ENCODE data around the gene KIF18B. TPM values are rescaled to one million over a fixed set of nuclear protein-coding genes. Genes with fewer than 3 reads are reported as not detected.
A peak's percentile ranks its signal among the peaks of the same experiment; 100 is the strongest.

KIF18B gene
- total RNA-seq, 2 experiments from 2014 or later, result 0.05 to 0.08 TPM

DNA sequence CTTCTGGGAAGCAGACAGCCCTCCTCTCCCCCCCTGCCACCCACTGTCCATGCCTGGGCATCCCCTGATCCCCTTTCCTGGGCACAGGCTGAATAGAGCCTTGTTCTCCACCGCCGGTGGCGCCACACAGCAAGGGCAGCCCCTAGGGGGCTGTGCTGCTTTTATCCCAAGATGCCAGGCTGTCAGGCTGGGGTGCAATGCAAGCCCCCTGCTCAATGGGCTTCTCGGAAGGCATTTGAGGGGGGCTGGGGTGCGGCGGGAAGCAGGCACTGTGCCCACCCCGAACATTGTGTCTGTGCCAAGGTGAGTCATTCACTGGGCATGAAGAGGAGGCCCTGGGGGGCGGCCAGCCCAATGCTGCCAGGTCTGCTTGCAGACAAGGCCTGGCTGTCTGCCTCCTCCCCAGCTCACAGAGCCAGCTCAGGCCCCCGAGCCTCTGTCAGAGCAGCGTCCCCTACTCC is 30.8 kb downstream of the KIF18B start:
- H3K27me3 ChIP-seq (ENCODE audit: control insufficient read depth in 1 of 2, insufficient read depth in 2 of 2, low read length in 2 of 2), result peaks cover 10 to 18% of the 10 kb centered on the region in 2 experiments
- peaks cover 3% of the 10 kb centered on the region for H3K4me1 ChIP-seq (ENCODE audit: insufficient read depth, low read length)
- Mint-ChIP-seq H3K4me1 (ENCODE audit: low read depth) (no peaks in the 10 kb centered on the region), H3K27ac (no peak overlapping the region), H3K9me3 (no peaks in the 10 kb centered on the region), H3K27me3 (peaks cover 39% of the 10 kb centered on the region), H3K4me3 (no peak overlapping the region), H3K36me3 (ENCODE audit: low read depth) (no peaks in the 10 kb centered on the region)
- ChIA-PET POLR2A (no interaction called here), CTCF (interaction anchor here (0.7 kb wide), 1 partner anchor 18 kb away, joined by 3 read pairs; no protein-coding TSS in a partner anchor)
- no peaks in the 10 kb centered on the region for H3K9me3 ChIP-seq (ENCODE audit: control insufficient read depth in 1 of 2, insufficient read depth in 1 of 2, low read length in 2 of 2)
- DNase-seq (no peak), ATAC-seq (ENCODE audit: poor library complexity) (no peak)
- H3K27ac ChIP-seq (ENCODE audit: low read depth in 1 of 2, low read length in 2 of 2), result no peak overlapping the region
- TF ChIP-seq, protein P1, sequence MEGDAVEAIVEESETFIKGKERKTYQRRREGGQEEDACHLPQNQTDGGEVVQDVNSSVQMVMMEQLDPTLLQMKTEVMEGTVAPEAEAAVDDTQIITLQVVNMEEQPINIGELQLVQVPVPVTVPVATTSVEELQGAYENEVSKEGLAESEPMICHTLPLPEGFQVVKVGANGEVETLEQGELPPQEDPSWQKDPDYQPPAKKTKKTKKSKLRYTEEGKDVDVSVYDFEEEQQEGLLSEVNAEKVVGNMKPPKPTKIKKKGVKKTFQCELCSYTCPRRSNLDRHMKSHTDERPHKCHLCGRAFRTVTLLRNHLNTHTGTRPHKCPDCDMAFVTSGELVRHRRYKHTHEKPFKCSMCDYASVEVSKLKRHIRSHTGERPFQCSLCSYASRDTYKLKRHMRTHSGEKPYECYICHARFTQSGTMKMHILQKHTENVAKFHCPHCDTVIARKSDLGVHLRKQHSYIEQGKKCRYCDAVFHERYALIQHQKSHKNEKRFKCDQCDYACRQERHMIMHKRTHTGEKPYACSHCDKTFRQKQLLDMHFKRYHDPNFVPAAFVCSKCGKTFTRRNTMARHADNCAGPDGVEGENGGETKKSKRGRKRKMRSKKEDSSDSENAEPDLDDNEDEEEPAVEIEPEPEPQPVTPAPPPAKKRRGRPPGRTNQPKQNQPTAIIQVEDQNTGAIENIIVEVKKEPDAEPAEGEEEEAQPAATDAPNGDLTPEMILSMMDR (IDR thresholded peaks at IDR 0.05), result no peak
- no peak overlapping the region for H3K4me3 ChIP-seq (ENCODE audit: low read length)
- no peaks in the 10 kb centered on the region for H3K36me3 ChIP-seq (ENCODE audit: insufficient read depth, low read length)
- intact Hi-C loops (cut with DNase I, micrococcal nuclease), result loop anchor here in 1 of 2 experiments (10.0 kb wide), 1 partner anchor 278 kb away; no protein-coding TSS in a partner anchor

DNA sequence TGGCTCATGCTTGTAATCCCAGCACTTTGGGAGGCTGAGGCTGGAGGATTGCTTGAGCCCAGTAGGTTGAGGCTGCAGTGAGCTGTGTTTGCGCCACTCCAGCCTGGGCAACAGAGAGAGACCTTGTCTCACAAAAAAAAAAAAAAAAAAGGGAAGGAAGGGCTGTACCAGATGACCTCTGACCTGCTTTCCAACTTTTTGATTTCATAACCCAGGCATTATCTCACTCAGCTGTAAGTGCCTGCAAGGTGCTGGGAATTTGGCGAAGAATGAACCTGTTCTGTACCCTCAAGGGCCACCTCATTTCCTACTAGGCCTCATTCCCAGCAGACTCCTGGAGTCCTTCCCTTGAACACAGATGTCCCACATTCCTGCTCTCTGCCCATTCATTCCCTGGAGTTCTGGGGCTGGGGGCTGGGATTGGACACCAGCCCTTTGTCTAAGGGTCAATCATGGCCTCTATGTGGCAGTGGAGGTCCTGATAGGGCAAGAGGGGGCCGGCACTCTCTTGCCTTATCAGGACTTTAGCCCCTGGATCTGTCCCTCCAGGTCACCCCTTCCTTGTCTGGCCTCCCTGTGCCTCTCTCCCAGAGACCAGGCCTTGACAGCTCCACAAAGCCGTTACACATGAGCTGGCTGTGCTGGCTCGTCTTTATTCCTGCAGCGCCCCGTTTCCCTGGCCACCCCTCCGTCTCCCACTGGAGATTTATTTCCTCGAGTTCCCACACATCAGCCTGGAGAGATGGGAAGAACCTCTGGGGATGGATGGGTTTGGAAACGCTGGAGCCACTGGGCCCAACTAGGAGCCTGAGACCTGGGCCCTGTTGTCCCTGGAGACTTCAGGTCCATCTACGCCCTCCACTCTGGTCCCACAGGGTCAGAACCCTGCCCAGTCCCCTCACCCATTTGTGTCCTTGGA is 31.5 kb downstream of the KIF18B start:
- CTCF ChIA-PET, result no interaction called here
- Histone ChIP-seq H3K4me1 (ENCODE audit: insufficient read depth, low read length) (peaks cover 9% of the 10 kb centered on the region), H3K36me3 (ENCODE audit: insufficient read depth, low read length) (no peaks in the 10 kb centered on the region), H3K4me3 (ENCODE audit: low read length) (no peak overlapping the region), H3K27me3 (ENCODE audit: control insufficient read depth in 1 of 2, insufficient read depth in 2 of 2, low read length in 2 of 2) (peaks cover 14 to 20% of the 10 kb centered on the region in 2 experiments), H3K27ac (ENCODE audit: low read depth in 1 of 2, low read length in 2 of 2) (no peak overlapping the region), H3K9me3 (ENCODE audit: control insufficient read depth in 1 of 2, insufficient read depth in 1 of 2, low read length in 2 of 2) (no peaks in the 10 kb centered on the region)
- DNase-seq (peak in 1 of 14 experiments; percentile 8), ATAC-seq (ENCODE audit: poor library complexity) (no peak)
- H3K9me3 Mint-ChIP-seq, result no peaks in the 10 kb centered on the region
- no peaks in the 10 kb centered on the region for H3K4me1 Mint-ChIP-seq (ENCODE audit: low read depth)
- H3K27ac Mint-ChIP-seq, result no peak overlapping the region
- POLR2A ChIA-PET, result no interaction called here
- intact Hi-C loops (cut with DNase I, micrococcal nuclease), result loop anchor here in 1 of 2 experiments (10.0 kb wide), 1 partner anchor 279 kb away; no protein-coding TSS in a partner anchor
- TF ChIP-seq, protein P1 (IDR thresholded peaks at IDR 0.05), result no peak
- H3K27me3 Mint-ChIP-seq, result peaks cover 39% of the 10 kb centered on the region
- H3K4me3 Mint-ChIP-seq, result no peak overlapping the region
- no peaks in the 10 kb centered on the region for H3K36me3 Mint-ChIP-seq (ENCODE audit: low read depth)

DNA sequence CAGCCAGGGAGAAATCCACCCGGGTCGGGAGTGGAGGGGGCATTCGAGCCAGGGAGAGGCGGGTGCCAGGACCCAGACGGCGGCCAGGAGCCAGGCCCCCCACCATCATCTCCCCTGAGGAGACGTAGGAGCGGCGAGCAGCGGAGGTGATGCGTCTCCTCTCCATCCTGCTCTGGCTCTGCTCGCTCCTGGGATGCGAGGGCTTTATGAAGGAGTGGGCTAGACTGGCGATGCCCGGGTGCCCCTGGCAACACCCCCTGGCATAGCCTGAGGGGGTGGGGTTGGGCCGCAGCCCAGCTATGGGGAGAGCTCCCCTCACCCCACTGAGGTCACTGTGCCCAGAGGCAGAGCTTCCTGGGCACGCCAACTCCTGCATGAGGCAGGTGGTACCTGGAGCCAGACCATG is 32.2 kb downstream of the KIF18B start, which contains the start of gene GFAP:
TSS of gene GFAP (minus strand) at position 180 of the 406 bp plus-strand sequence. CDS start at position 166, 14 bp downstream.
- no peak within 1 kb of the TSS for H3K4me3 ChIP-seq (ENCODE audit: low read length)
- H3K27ac ChIP-seq (ENCODE audit: low read depth in 1 of 2, low read length in 2 of 2), result no peak within 1 kb of the TSS
- ChIA-PET CTCF (no interaction called here), POLR2A (no interaction called here)
- Mint-ChIP-seq H3K9me3 (no peaks in the 10 kb centered on the region), H3K27me3 (peaks cover 39% of the 10 kb centered on the region), H3K4me1 (ENCODE audit: low read depth) (no peaks in the 10 kb centered on the region), H3K4me3 (no peak within 1 kb of the TSS), H3K27ac (no peak within 1 kb of the TSS), H3K36me3 (ENCODE audit: low read depth) (no peaks in the 10 kb centered on the region)
- no peaks in the 10 kb centered on the region for H3K9me3 ChIP-seq (ENCODE audit: control insufficient read depth in 1 of 2, insufficient read depth in 1 of 2, low read length in 2 of 2)
- DNase-seq (peak in 1 of 14 experiments; percentile 11), ATAC-seq (ENCODE audit: poor library complexity) (no peak)
- H3K4me1 ChIP-seq (ENCODE audit: insufficient read depth, low read length), result peaks cover 12% of the 10 kb centered on the region
- H3K36me3 ChIP-seq (ENCODE audit: insufficient read depth, low read length), result no peaks in the 10 kb centered on the region
- TF ChIP-seq, protein P1 (IDR thresholded peaks at IDR 0.05), result no peak
- peaks cover 14 to 21% of the 10 kb centered on the region in 2 experiments for H3K27me3 ChIP-seq (ENCODE audit: control insufficient read depth in 1 of 2, insufficient read depth in 2 of 2, low read length in 2 of 2)
- intact Hi-C loops (cut with DNase I, micrococcal nuclease), result loop anchor here in 1 of 2 experiments (10.0 kb wide), 1 partner anchor 279 kb away; no protein-coding TSS in a partner anchor
